Activated CD8-positive, alpha-beta memory T cell treated with anti-CD3 and anti-CD28 coated beads for 48 hours (primary cell): Measurements from ENCODE around the gene CD180.

Experiments used
- DNase-seq, 3 experiments: peaks; one replicate each; pipeline ENCODE4 v3.0.0-alpha.2; 2020; ENCODE audit warnings: low read depth in 2 of 3, low spot score in 2 of 3

Gene CD180

DNA sequence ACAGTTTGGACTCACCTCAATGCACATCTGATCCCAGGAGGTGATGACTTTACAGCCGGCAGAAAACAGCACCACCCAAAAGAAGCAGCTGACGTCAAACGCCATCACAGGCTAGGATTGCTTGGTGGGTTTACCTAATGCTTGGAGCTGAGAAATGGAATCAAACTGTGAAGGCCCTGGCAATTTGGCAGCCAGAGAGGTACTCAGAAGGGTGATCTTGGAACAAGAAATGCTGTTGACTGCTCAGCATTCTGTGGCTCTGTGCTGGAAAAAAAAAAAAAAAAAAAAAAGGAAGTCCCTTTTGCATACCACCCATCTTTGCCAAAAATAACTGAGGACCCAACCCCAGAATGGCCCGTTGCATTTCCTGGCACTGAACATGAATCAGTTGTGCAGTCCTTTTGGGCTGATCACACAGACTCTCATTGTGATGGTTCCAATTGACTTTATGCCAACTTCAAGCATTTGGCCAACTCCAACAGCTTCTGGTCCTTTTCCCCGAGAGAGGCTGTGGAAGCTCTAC lies at the start of gene CD180:
Gene CD180 (minus strand): TSS at position 263 of the 523 bp plus-strand sequence. CDS start 158 bp downstream, at position 105.
- DNase-seq = no peak

DNA sequence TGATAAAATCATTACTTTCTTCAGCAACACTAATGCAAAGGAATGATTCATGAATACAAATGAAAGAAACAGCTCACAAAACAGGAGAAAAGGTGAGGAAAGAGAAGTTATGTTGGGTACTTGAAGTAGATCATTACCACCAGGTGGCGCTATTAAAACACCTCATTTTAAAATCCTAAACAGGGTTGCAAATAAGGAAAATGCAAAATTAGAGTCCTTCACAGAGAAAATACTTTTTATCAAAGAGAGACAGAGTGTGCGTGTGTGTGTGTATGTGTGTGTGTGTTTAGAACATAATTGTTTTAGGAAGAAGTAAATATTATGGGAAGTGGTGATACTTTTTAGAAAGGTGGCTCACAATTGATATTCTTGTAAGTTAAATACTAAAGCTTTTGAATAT lies 49.5 kb upstream of the CD180 start:
- no peak for DNase-seq

- DNase-seq = no peak
These were observed 48.8 kb upstream of the CD180 start for GRCh38 chr5:67245259-67245846.

GRCh38 chr5:67244345-67244793 lies 47.8 kb upstream of the CD180 start:
- DNase-seq = no peak

- DNase-seq = no peak
These were observed 47.3 kb upstream of the CD180 start for GRCh38 chr5:67243944-67244343.

DNA sequence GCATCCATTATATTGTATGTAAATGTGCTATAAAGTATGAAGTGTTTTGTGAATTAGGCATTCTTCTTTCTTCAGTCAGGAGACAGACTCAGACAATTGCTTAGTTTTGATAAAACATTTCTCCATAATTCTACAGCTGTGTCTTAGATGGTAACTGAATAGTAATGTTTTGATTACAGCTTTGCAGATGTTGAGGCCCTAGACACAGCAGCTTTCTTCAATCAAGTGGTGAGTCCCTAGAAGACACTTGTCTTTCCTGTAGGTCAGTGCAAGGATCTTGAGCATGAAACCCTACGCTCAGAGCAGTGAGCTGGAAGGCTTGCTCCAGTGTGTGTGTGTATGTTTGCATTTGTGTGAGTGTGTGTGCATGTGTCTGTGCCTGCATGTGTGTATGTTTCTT lies 46.8 kb upstream of the CD180 start:
- DNase-seq = no peak

DNA sequence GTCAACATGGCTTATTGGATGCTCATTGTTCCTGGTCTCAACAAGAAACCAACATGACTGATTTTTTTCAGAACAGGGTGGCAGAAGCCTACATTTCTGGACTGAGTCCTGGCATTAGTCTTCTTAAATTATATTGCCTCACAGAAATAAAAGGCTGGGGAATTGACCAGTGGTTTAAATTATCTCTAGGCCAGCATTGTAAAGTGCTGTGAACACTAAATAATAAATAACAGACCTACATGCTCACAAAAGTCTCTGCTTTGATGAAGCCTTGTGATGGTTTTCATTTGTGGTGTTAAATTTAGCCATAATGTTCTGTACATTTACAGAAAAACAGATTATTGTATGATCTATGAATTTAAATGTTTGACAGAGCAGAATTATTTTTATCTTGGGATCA lies 44.7 kb upstream of the CD180 start:
- DNase-seq = no peak

GRCh38 chr5:67240846-67241245 lies 44.2 kb upstream of the CD180 start:
- DNase-seq = no peak

DNA sequence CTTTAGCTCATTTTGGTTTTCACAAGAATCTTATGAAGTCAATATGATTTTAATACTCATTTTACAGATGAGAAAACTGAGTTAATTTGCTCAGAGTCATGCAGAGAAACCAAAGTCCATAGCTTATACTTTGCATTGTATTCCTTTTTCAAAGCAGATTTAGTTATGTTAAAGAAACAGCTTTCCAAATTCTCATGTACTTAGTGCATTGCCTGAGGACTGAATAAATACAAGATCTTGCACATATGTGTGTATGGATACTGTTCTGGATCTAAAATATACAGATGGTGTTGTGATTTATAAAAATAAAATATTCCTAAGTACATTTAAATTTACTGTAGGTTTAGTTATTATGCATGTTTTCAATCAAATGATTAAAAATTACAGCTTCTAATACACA lies 43.5 kb upstream of the CD180 start:
- no peak for DNase-seq

- no peak for DNase-seq
These were observed 41.6 kb upstream of the CD180 start for GRCh38 chr5:67238191-67238590.

DNA sequence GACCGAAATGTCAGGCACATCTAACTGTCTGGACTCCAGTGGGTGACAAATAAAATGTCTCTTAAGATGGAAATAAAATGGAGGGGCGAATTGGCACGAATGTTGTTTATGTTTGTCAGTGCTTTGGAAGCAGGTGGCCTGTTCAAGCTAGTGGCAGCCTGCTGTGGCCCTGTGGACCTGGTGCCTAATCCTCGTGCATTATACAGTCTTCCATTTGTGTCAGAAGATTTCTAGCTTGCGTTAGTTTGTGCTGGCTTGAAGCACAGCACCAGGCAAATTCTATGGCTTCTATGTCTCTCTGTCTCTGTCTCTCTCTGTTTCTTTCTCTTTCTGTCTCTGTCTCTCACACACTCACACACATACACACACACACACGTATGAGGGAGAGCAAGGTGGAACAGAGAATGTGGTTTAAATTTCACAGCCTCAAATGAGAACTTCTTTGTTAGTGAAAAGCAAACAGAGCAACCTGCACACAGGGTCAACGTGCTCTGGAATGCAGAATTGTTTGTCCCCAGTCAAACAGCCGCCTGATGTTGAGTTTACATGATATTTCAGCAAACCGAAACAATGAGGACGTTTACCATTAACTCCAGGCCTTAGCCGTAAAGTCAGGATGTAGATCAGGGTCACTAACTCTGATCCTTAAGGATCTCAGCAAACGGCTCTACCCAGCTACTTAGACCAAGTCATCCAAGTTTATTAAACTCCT lies 39.0 kb upstream of the CD180 start:
- no peak for DNase-seq

DNA sequence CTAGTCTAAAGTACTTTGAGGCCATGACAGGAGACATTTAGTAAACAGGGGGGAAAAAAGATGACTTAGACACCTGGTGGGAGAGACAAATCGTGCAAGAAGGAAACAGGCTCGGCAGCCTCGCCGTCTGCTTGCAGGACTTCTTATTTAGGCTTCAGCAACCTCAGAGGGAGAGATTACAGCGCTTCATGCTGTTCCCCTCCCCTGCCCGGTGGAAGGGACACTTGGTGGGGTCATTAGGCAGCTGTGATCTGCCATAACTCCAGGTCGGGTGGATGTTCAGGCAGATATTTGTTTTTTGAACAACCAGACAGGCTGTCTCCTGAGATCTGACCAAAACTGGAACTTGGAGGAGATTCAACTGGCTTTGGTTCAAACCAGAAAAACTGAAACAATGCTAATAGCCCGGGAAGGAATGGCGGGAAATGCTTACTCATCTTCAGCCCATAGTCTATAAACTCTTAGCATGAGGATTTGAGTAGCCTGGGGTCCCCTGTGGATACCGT lies 38.1 kb upstream of the CD180 start:
- no peak for DNase-seq

- no peak for DNase-seq
These were observed 36.5 kb upstream of the CD180 start for GRCh38 chr5:67233075-67233474.

DNA sequence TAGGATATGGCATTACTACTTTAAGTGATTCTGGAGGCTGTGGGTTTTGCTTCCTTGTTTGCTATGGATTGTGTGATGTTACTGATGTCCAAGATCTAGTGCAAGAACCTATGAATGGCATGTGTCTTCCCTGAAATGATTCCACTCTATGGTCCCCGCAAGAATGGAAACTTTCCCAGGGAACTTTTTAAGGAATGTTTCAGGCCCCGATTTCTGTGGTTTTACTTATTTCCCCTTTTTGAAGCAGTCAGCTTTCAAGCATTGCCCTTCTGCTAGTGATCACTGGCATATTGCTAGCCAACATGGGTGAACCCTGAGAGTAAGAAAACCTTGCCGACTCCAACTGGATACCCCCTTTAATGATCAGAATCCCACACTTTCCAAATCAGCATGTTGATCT lies 26.6 kb upstream of the CD180 start:
- no peak for DNase-seq

- no peak for DNase-seq
These were observed 25.8 kb upstream of the CD180 start for GRCh38 chr5:67222243-67223025.

- DNase-seq = no peak
These were observed 25.1 kb upstream of the CD180 start for GRCh38 chr5:67221487-67222242.

DNA sequence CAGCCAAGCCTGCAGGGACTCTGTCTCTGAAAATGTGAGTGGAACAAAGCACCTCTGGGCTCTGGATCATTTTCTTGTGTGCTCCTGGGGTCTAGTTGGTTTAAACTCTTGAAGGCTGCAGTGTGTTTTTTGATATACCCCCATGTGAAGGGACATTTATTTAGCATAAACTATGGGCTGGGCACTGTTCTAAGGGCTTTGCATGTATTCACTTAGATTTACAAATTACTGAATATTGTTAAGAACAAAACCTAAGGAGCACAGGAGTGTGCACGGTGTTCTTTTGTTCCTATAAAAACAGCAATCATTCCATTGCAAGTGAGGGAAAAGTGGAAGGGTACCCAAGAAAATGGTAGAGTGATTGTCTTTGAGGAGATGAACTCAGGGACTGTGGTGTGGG lies 20.0 kb upstream of the CD180 start:
- DNase-seq = no peak

- DNase-seq = peak in 2 of 3 experiments; percentile 13 to 33
These were observed 19.2 kb upstream of the CD180 start for GRCh38 chr5:67215519-67216471.

GRCh38 chr5:67214707-67215447 lies 18.3 kb upstream of the CD180 start:
- DNase-seq = no peak
